CD4-positive, alpha-beta T cell treated with Interleukin-21 for 1 hour (primary cell): ENCODE data around the gene LRRC17.

Experiments used
- DNase-seq: peaks from one replicate; pipeline ENCODE4 v3.0.0-alpha.2; 2020

LRRC17 gene

GRCh38 chr7:102990642-102991041 lies 77.8 kb downstream of the LRRC17 start:
- no peak for DNase-seq

GRCh38 chr7:102991077-102991539 lies 78.3 kb downstream of the LRRC17 start:
- no peak for DNase-seq

- no peak for DNase-seq
These were observed 78.9 kb downstream of the LRRC17 start for GRCh38 chr7:102991540-102992214.

GRCh38 chr7:102992509-102992937 lies 79.7 kb downstream of the LRRC17 start:
- no peak for DNase-seq

- no peak for DNase-seq
These were observed 80.3 kb downstream of the LRRC17 start for GRCh38 chr7:102992938-102993717.

GRCh38 chr7:102993718-102994029 lies 80.9 kb downstream of the LRRC17 start:
- DNase-seq, result no peak

- no peak for DNase-seq
These were observed 81.8 kb downstream of the LRRC17 start for GRCh38 chr7:102994567-102994966.
